A172 (cell line): ENCODE measurements around the gene FBXL19. TPM values are rescaled to one million over a fixed set of nuclear protein-coding genes. Genes with fewer than 3 reads are reported as not detected.
"Not testable (repeated sequence)": the region's sequence is repeated elsewhere in the genome, so short reads cannot be mapped to it uniquely, and the experiment has no call there.

ENCODE experiments used
- DNase-seq: peaks from one replicate; pipeline ENCODE4 v3.0.0-alpha.2; 2015; ENCODE audit warnings: low spot score
- total RNA-seq: library from RNA; depleted of rRNA; stranded (reverse); fragments of >200 nt; shearing (Covaris generic); gene quantifications from 2 replicates; pipeline ENCODE4 v1.2.3, GENCODE V29; 2014; rRNA removed

The FBXL19 gene, protein sequence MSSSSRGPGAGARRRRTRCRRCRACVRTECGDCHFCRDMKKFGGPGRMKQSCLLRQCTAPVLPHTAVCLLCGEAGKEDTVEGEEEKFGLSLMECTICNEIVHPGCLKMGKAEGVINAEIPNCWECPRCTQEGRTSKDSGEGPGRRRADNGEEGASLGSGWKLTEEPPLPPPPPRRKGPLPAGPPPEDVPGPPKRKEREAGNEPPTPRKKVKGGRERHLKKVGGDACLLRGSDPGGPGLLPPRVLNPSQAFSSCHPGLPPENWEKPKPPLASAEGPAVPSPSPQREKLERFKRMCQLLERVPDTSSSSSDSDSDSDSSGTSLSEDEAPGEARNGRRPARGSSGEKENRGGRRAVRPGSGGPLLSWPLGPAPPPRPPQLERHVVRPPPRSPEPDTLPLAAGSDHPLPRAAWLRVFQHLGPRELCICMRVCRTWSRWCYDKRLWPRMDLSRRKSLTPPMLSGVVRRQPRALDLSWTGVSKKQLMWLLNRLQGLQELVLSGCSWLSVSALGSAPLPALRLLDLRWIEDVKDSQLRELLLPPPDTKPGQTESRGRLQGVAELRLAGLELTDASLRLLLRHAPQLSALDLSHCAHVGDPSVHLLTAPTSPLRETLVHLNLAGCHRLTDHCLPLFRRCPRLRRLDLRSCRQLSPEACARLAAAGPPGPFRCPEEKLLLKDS
- total RNA-seq: 18.7 and 32.5 TPM in 2 replicates

DNA sequence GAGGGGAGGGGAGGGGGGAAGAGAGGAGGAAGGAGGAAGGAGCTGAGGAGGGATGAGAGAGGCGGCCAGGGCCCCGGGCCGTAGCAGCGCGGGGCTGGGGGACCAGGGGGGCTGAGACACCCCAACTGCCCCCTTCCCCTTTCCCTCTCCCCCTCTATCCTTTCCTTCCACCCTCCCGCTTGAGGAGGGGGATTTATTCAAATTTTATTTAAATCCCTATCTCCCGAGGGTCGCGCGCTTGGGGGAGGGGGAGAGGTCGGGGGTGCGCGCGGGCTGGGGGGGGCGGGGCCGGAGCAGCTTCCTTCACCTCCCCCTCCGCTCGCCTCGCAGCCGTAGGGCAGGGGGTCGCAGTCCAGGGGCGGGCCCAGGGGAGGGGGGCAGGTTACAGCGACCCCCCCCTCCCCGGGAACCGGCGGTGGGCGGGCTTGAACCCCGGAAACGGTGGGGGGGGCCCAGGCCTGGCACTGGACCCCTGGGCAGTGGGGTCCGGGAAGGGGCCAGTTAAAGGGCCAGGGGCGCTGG lies at the start of gene FBXL19:
Gene FBXL19 (plus strand): TSS at position 19 of the 522 bp plus-strand sequence. CDS start 2,183 bp downstream, outside the sequence.
- no peak for DNase-seq

DNA sequence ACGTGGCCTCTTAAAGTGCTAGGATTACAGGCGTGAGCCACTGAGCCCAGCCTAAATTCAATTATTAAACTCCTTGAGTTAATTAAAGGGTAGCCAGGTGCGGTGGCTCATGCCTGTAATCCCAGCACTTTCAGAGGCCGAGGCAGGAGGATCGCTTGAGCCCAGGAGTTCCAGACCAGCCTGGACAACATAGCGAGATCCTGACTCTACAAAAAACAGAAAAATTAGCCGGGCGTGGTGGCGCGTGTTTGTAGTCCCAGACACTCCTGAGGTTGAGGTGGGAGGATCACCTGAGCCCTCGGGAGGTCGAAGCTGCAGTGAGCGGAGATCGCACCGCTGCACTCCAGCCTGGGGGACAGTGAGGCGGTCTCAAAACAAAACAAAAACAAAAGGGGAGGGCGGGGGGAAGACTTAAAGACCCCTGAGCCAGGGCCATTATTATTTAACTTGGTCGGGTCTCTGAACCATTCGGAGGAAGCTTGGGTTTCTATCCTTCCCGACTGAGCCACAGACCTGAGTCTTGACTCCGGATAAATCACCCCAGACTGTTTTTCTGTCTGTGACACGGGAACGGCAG lies 49.0 kb upstream of the FBXL19 start:
- no peak for DNase-seq

GRCh38 chr16:30874821-30875717 lies 48.3 kb upstream of the FBXL19 start:
- peak; percentile 85 for DNase-seq

GRCh38 chr16:30875871-30876801 lies 47.2 kb upstream of the FBXL19 start:
- DNase-seq: peak; percentile 34

- DNase-seq: no peak
Observed at GRCh38 chr16:30876867-30877266, 46.5 kb upstream of the FBXL19 start.

- DNase-seq: no peak
Observed at GRCh38 chr16:30882429-30883310, 40.7 kb upstream of the FBXL19 start.

DNA sequence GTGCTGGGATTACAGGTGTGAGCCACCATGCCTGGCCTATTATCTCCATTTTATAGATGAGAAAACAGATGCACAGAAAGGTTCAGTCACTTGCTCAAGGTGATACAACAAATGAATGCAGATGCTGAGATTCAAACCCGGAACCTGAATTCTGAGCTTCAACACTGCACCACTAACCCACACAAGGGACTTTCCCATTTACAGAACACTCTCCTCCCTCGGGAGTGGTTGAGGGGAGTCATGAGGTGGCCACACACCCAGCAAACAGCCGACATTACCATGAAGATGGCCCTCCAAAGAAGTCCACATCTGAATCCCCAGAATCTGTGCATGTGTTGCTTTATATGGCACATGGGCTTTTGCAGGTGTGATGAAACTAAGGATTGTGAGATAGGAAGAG lies 38.6 kb upstream of the FBXL19 start:
- DNase-seq: no peak

GRCh38 chr16:30885196-30885595 lies 38.2 kb upstream of the FBXL19 start:
- DNase-seq: no peak

DNA sequence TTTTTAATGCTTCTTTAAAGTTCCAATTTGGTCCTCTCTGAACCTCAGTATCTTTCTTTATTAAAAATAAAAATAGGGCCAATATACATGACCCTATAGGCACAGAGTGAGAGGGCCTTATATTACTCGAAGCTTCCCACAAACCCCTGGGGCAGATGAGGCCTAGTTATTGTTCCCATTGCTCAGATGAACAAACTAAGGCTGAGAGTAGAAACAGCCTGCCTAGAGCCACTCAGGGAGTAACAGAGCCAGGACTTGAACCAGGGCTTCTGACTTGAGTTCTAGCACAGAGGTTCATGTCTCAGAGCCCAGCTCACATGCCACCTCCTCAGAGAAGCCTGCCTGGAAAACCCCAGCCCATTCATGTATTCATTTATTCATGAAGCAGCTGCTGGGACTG lies 37.2 kb upstream of the FBXL19 start:
- no peak for DNase-seq

GRCh38 chr16:30887927-30888326 lies 35.4 kb upstream of the FBXL19 start:
- no peak for DNase-seq

DNA sequence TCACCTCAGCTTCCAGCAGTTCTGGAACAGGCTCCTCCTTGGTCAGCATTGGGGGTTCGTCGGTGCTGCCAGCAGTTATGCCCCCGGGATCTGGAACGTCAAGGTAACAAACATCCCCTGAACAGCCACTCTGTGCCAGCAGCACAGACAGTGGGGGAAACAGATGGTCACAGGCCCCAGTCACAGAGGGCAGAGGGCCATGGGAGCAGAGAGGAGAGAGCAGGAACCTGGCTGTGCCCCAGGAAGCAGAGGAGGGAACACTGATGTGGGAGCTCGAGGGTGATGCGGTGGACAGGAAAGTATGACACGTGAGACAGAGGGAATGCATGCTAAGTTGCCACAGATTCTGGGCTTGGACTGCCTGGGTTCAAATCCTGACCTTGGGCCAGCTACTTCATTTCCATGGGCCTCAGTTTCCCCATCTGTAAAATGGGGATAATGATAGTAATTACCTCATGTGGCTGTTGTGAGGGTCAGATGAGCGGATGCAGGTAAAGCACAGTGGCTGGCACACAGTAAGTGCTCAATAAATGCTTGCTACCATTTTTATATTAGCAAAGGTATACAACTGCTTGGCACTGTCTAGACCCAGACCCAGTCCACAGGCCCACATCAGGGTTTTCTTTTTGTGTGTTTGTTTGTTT lies 34.4 kb upstream of the FBXL19 start:
- no peak for DNase-seq

- DNase-seq: no peak
Observed at GRCh38 chr16:30889721-30890120, 33.7 kb upstream of the FBXL19 start.

- DNase-seq: not testable (repeated sequence)
Observed at GRCh38 chr16:30891043-30891823, 32.1 kb upstream of the FBXL19 start.

- no peak for DNase-seq
Observed at GRCh38 chr16:30892670-30893416, 30.5 kb upstream of the FBXL19 start.

GRCh38 chr16:30893417-30893743 lies 30.0 kb upstream of the FBXL19 start:
- no peak for DNase-seq

GRCh38 chr16:30893744-30894539 lies 29.4 kb upstream of the FBXL19 start, which contains the start of gene BCL7C:
BCL7C (minus strand) TSS chr16:30894077; CDS start chr16:30893944, 133 bp downstream.
- peak; percentile 67 for DNase-seq
